Lower lobe of right lung (tissue), 2 donors: ENCODE results near the gene AFF3. TPM values are rescaled to one million over a fixed set of nuclear protein-coding genes. Genes with fewer than 3 reads are reported as not detected.

Source experiments
- ATAC-seq, 2 donors: fragments of 200-7000 bp; cut with Tn5 transposase; one replicate each; pipeline ENCODE4 v1.9.1; 2020 to 2022; ENCODE audit warnings: mild to moderate bottlenecking in 2 of 2, moderate library complexity in 2 of 2
- DNase-seq: peaks from one replicate; pipeline ENCODE4 v3.0.0-alpha.2; 2020
- H3K27ac ChIP-seq: fragments of 200-600 bp; one replicate; pipeline ENCODE4 v1.8.0; 2022
- H3K27me3 ChIP-seq: fragments of 200-600 bp; one replicate; pipeline ENCODE4 v1.8.0; 2022; ENCODE audit warnings: low read depth
- H3K36me3 ChIP-seq: fragments of 200-600 bp; one replicate; pipeline ENCODE4 v1.8.0; 2022; ENCODE audit warnings: mild to moderate bottlenecking
- H3K4me1 ChIP-seq: fragments of 200-600 bp; one replicate; pipeline ENCODE4 v1.8.0; 2022
- H3K4me3 ChIP-seq: fragments of 200-600 bp; one replicate; pipeline ENCODE4 v1.8.0; 2022; ENCODE audit warnings: mild to moderate bottlenecking
- H3K9me3 ChIP-seq: fragments of 200-600 bp; one replicate; pipeline ENCODE4 v1.8.0; 2022
- CTCF ChIP-seq: fragments of 200-600 bp; IDR thresholded peaks from one replicate; pipeline ENCODE4 v1.8.0; 2022; ENCODE audit warnings: antibody characterized with exemption, mild to moderate bottlenecking
- intact Hi-C: fragments of 100-400 bp; cut with DNase I; formaldehyde crosslinking; loops from one replicate; pipeline ENCODE4 v1.11.0; 2022
- total RNA-seq: library from RNA; stranded (reverse); fragmentation: NEBNext Ultra II Directional; extraction: Animal tissue kit (Norgen Biotek cat#: 25700); gene quantifications from one replicate; pipeline ENCODE4 v1.2.1, GENCODE V29; 2021
- donor health status: DM: no; HTN: yes; CAD: no; lungs with severe emphysema.

Gene AFF3
- total RNA-seq, 1 donor from 2014 or later: 57.3 TPM

- Histone ChIP-seq H3K4me1 (no peaks in the 10 kb centered on the region), H3K27me3 (no peaks in the 10 kb centered on the region), H3K36me3 (no peaks in the 10 kb centered on the region), H3K27ac (no peak overlapping the region), H3K4me3 (no peak overlapping the region), H3K9me3 (no peaks in the 10 kb centered on the region)
- no peak for TF ChIP-seq CTCF
- intact Hi-C loops: no loop called here
- ATAC-seq (no peak), DNase-seq (no peak)
These were observed 15.4 kb downstream of the AFF3 start for GRCh38 chr2:100126897-100127401.

- intact Hi-C loops: no loop called here
- Histone ChIP-seq H3K36me3 (no peaks in the 10 kb centered on the region), H3K9me3 (no peaks in the 10 kb centered on the region), H3K27me3 (no peaks in the 10 kb centered on the region), H3K4me3 (no peak overlapping the region), H3K4me1 (no peaks in the 10 kb centered on the region), H3K27ac (no peak overlapping the region)
- DNase-seq (no peak), ATAC-seq (no peak)
- TF ChIP-seq CTCF: no peak
These were observed 16.2 kb downstream of the AFF3 start for GRCh38 chr2:100126201-100126600.

- H3K36me3 ChIP-seq: no peaks in the 10 kb centered on the region
- intact Hi-C loops: no loop called here
- ATAC-seq (no peak), DNase-seq (no peak)
- no peaks in the 10 kb centered on the region for H3K27me3 ChIP-seq
- no peak overlapping the region for H3K27ac ChIP-seq
- no peak for TF ChIP-seq CTCF
- H3K9me3 ChIP-seq: no peaks in the 10 kb centered on the region
- no peak overlapping the region for H3K4me3 ChIP-seq
- no peaks in the 10 kb centered on the region for H3K4me1 ChIP-seq
These were observed 16.8 kb downstream of the AFF3 start for GRCh38 chr2:100125626-100126025.

GRCh38 chr2:100124761-100125160 is 17.6 kb downstream of the AFF3 start:
- Histone ChIP-seq H3K36me3 (no peaks in the 10 kb centered on the region), H3K4me1 (no peaks in the 10 kb centered on the region), H3K9me3 (no peaks in the 10 kb centered on the region), H3K27me3 (no peaks in the 10 kb centered on the region), H3K4me3 (no peak overlapping the region), H3K27ac (no peak overlapping the region)
- DNase-seq (no peak), ATAC-seq (no peak)
- no peak for TF ChIP-seq CTCF
- intact Hi-C loops: no loop called here

- intact Hi-C loops: no loop called here
- DNase-seq (no peak), ATAC-seq (no peak)
- Histone ChIP-seq H3K36me3 (no peaks in the 10 kb centered on the region), H3K27ac (no peak overlapping the region), H3K9me3 (peaks cover 12% of the 10 kb centered on the region), H3K27me3 (no peaks in the 10 kb centered on the region), H3K4me1 (no peaks in the 10 kb centered on the region), H3K4me3 (no peak overlapping the region)
- no peak for TF ChIP-seq CTCF
These were observed 21.2 kb downstream of the AFF3 start for GRCh38 chr2:100121124-100121718.
